ENCODE results near the gene TMOD1.

GRCh38 chr9:97564291-97565175, 63.1 kb downstream of the TMOD1 start:
- TF ChIP-seq POLR2A (IDR thresholded peaks at IDR 0.05) (no peak), CTCF (IDR thresholded peaks at IDR 0.05) (no peak)
